CD4-positive, alpha-beta T cell (primary cell): ENCODE measurements around the gene AXDND1. TPM values are rescaled to one million over a fixed set of nuclear protein-coding genes. Genes with fewer than 3 reads are reported as not detected.

Experiments
- ATAC-seq: fragments of 200-7000 bp; cut with Tn5 transposase; one replicate; pipeline ENCODE4 v1.10.0; 2022; ENCODE audit warnings: mild to moderate bottlenecking; ENCODE audit not compliant: poor library complexity
- CTCF ChIA-PET: fragments of 350-600 bp; sonication (Branson Sonifier 250); formaldehyde crosslinking; loops from one replicate; lab custom pipeline; 2021; ENCODE audit warnings: antibody characterized with exemption, inconsistent platforms; lab: Charles Lee
- POLR2A ChIA-PET: fragments of 350-600 bp; sonication (Branson Sonifier 250); formaldehyde crosslinking; loops from one replicate; lab custom pipeline; 2021; ENCODE audit warnings: antibody characterized with exemption, inconsistent platforms; lab: Charles Lee
- DNase-seq, 14 experiments: peaks; one replicate each; pipeline ENCODE4 v3.0.0-alpha.2; 2013 to 2020; ENCODE audit warnings: mixed read lengths in 2 of 14
- H3K27ac ChIP-seq, 2 donors: one replicate each; pipeline versions ENCODE4 v1.5.1 to v1.7.0; 2013; ENCODE audit warnings: low read length in 2 of 2, low read depth in 1 of 2, mild to moderate bottlenecking in 1 of 2
- H3K27me3 ChIP-seq, 2 experiments: 1 replicate in 1 of 2; 2 replicates in 1 of 2; pipeline versions ENCODE4 v1.6.1 to v1.7.0; 2013; ENCODE audit warnings: low read length in 2 of 2, control low read depth in 1 of 2, mild to moderate bottlenecking in 1 of 2, moderate library complexity in 1 of 2; ENCODE audit not compliant: insufficient read depth in 2 of 2, control insufficient read depth in 1 of 2
- H3K36me3 ChIP-seq: one replicate; pipeline ENCODE4 v1.6.1; 2013; ENCODE audit warnings: low read length, control low read depth; ENCODE audit not compliant: insufficient read depth
- H3K4me1 ChIP-seq: one replicate; pipeline ENCODE4 v1.6.1; 2013; ENCODE audit warnings: low read length, control low read depth; ENCODE audit not compliant: insufficient read depth
- H3K4me3 ChIP-seq: one replicate; pipeline ENCODE4 v1.5.1; 2013; ENCODE audit warnings: mild to moderate bottlenecking, low read length, moderate library complexity
- H3K9me3 ChIP-seq, 2 experiments: 1 replicate in 1 of 2; 2 replicates in 1 of 2; pipeline versions ENCODE4 v1.6.1 to v1.7.0; 2013; ENCODE audit warnings: low read length in 2 of 2, mild to moderate bottlenecking in 2 of 2, control low read depth in 1 of 2, moderate library complexity in 1 of 2; ENCODE audit not compliant: control insufficient read depth in 1 of 2, insufficient read depth in 1 of 2
- H3K27ac Mint-ChIP-seq: one replicate; pipeline ENCODE4 v1.8.0; 2020; ENCODE audit warnings: mixed read lengths
- H3K27me3 Mint-ChIP-seq: one replicate; pipeline ENCODE4 v1.8.0; 2021; ENCODE audit warnings: mixed read lengths
- H3K36me3 Mint-ChIP-seq: one replicate; pipeline ENCODE4 v1.8.0; 2021; ENCODE audit warnings: low read depth, mixed read lengths
- H3K4me1 Mint-ChIP-seq: one replicate; pipeline ENCODE4 v1.8.0; 2021; ENCODE audit warnings: low read depth, mixed read lengths
- H3K4me3 Mint-ChIP-seq: one replicate; pipeline ENCODE4 v1.8.0; 2020; ENCODE audit warnings: mild to moderate bottlenecking, mixed read lengths
- H3K9me3 Mint-ChIP-seq: one replicate; pipeline ENCODE4 v1.8.0; 2020; ENCODE audit warnings: mixed read lengths
- intact Hi-C, 2 experiments: fragments of 100-400 bp; cut with DNase I in 1 of 2; cut with micrococcal nuclease in 1 of 2; formaldehyde crosslinking; loops; one replicate each; pipeline versions ENCODE4 v1.15.1 to v1.9.0; 2023 to 2025; cut with DNase I, micrococcal nuclease
- total RNA-seq, 174 experiments: library from RNA in 2 of 174; stranded (reverse) in 2 of 174; gene quantifications; one replicate each; pipeline ENCODE4 v1.2.3 and lab custom pipeline; 2021 to 2026
- TF ChIP-seq, protein P1 (sequence below): fragments of 200-600 bp; IDR thresholded peaks from one replicate; pipeline ENCODE4 v1.8.0; 2022; ENCODE audit warnings: antibody characterized with exemption, mild to moderate bottlenecking

The AXDND1 gene
- total RNA-seq, 2 experiments from 2014 or later: 1.1 TPM

DNA sequence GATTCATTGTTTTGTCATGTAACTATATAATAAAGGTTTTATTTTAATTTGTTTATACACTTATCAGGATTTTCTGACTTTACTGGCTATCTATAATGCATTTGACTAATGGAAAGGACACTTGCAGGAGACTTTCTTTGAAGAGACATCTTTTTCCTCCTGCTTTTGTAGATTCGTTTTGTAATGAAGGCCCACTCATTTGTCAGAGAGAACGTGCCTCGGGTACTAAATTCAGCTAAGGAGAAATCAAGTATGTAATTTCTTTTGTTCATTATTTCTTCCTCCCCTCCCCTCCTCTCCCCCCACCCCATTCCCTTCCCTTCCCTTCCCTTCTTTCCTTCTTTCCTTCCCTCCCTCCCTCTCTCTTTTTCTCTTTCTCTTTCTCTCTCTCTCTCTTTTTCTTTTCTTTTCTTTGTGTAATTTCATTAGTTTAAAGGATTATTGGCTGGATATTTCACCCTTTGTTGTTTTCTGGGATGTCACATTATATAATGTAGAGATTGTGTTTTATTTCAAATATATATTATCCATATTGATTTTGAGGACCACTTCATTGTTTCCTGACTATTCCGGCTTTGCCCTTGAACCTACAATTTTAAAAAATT, 23.7 kb upstream of the AXDND1 start:
- Histone ChIP-seq H3K27ac (no peak overlapping the region), H3K9me3 (no peaks in the 10 kb centered on the region), H3K27me3 (no peaks in the 10 kb centered on the region), H3K4me3 (no peak overlapping the region), H3K36me3 (peaks cover 58% of the 10 kb centered on the region), H3K4me1 (no peaks in the 10 kb centered on the region)
- peaks cover 92% of the 10 kb centered on the region for H3K36me3 Mint-ChIP-seq
- ChIA-PET CTCF (no interaction called here), POLR2A (no interaction called here)
- DNase-seq (no peak), ATAC-seq (no peak)
- TF ChIP-seq, protein P1, sequence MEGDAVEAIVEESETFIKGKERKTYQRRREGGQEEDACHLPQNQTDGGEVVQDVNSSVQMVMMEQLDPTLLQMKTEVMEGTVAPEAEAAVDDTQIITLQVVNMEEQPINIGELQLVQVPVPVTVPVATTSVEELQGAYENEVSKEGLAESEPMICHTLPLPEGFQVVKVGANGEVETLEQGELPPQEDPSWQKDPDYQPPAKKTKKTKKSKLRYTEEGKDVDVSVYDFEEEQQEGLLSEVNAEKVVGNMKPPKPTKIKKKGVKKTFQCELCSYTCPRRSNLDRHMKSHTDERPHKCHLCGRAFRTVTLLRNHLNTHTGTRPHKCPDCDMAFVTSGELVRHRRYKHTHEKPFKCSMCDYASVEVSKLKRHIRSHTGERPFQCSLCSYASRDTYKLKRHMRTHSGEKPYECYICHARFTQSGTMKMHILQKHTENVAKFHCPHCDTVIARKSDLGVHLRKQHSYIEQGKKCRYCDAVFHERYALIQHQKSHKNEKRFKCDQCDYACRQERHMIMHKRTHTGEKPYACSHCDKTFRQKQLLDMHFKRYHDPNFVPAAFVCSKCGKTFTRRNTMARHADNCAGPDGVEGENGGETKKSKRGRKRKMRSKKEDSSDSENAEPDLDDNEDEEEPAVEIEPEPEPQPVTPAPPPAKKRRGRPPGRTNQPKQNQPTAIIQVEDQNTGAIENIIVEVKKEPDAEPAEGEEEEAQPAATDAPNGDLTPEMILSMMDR: no peak
- H3K4me3 Mint-ChIP-seq: no peak overlapping the region
- H3K27me3 Mint-ChIP-seq: no peaks in the 10 kb centered on the region
- no peak overlapping the region for H3K27ac Mint-ChIP-seq
- intact Hi-C loops: no loop called here
- no peaks in the 10 kb centered on the region for H3K9me3 Mint-ChIP-seq
- H3K4me1 Mint-ChIP-seq: no peaks in the 10 kb centered on the region

DNA sequence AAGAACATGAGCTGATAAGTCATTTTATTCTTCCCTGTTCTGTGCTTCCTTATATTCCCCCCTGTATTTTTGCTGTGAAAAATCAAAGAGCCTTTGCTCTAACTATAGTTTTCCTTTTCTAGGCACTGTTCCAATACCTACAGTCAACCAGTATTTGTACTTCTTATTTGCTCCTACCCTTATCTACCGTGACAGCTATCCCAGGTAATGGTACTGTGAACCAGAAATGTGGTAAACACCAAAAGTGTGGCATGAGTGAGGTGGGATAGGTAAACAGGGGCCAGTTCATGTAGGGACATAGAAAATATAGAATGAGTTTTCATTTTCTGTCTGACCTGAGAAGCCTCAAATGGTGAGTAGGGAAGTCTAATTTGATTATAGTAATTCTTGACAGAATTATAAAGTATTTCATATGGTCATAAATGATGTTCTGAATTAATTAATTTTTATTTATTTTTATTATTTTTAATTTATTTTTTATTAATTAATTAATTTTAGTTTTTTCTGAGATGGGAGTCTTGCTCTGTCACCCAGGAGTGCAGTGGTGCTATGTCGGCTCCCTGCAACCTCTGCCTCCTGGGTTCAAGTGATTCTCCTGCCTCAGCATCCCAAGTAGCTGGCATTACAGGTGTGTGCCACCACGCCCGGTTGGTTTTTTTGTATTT, 22.9 kb upstream of the AXDND1 start:
- intact Hi-C loops: no loop called here
- POLR2A ChIA-PET: no interaction called here
- H3K27me3 Mint-ChIP-seq: no peaks in the 10 kb centered on the region
- TF ChIP-seq, protein P1: no peak
- no peaks in the 10 kb centered on the region for H3K27me3 ChIP-seq
- H3K4me3 Mint-ChIP-seq: no peak overlapping the region
- no peaks in the 10 kb centered on the region for H3K9me3 Mint-ChIP-seq
- no peak for ATAC-seq
- no peak overlapping the region for H3K27ac ChIP-seq
- no peaks in the 10 kb centered on the region for H3K4me1 ChIP-seq
- H3K4me3 ChIP-seq: no peak overlapping the region
- CTCF ChIA-PET: no interaction called here
- no peak overlapping the region for H3K27ac Mint-ChIP-seq
- no peaks in the 10 kb centered on the region for H3K4me1 Mint-ChIP-seq
- no peak for DNase-seq
- peaks cover 91% of the 10 kb centered on the region for H3K36me3 Mint-ChIP-seq
- H3K9me3 ChIP-seq: no peaks in the 10 kb centered on the region
- H3K36me3 ChIP-seq: peaks cover 60% of the 10 kb centered on the region

GRCh38 chr1:179351281-179351680, 14.5 kb upstream of the AXDND1 start:
- Mint-ChIP-seq H3K27me3 (no peaks in the 10 kb centered on the region), H3K4me3 (no peak overlapping the region), H3K9me3 (no peaks in the 10 kb centered on the region), H3K36me3 (peaks cover 90% of the 10 kb centered on the region), H3K27ac (peak overlapping the region; percentile 47), H3K4me1 (no peaks in the 10 kb centered on the region)
- H3K4me3 ChIP-seq: no peak overlapping the region
- ATAC-seq: no peak
- ChIA-PET CTCF (interaction anchor here (1.1 kb wide), 1 partner anchor 17 kb away, joined by 3 read pairs; no protein-coding TSS in a partner anchor), POLR2A (no interaction called here)
- H3K36me3 ChIP-seq: peaks cover 59% of the 10 kb centered on the region
- no peaks in the 10 kb centered on the region for H3K27me3 ChIP-seq
- intact Hi-C loops: no loop called here
- no peaks in the 10 kb centered on the region for H3K9me3 ChIP-seq
- DNase-seq: no peak
- TF ChIP-seq, protein P1: no peak
- H3K4me1 ChIP-seq: no peaks in the 10 kb centered on the region
- no peak overlapping the region for H3K27ac ChIP-seq
